H9 (cell line): Measurements from ENCODE around the gene ASXL3. TPM values are rescaled to one million over a fixed set of nuclear protein-coding genes. Genes with fewer than 3 reads are reported as not detected.

ENCODE experiments used
- DNase-seq: peaks from one replicate; pipeline ENCODE4 v3.0.0-alpha.2; 2017
- H2AFZ ChIP-seq: one replicate; pipeline ENCODE4 v1.6.1; 2013; ENCODE audit warnings: mild to moderate bottlenecking, low read length, control low read depth, moderate library complexity
- H2AK5ac ChIP-seq: 2 replicates; pipeline ENCODE4 v1.6.1; 2013; ENCODE audit warnings: low read length, control low read depth, mixed read lengths; ENCODE audit not compliant: insufficient read length
- H2BK120ac ChIP-seq: one replicate; pipeline ENCODE4 v1.6.1; 2013; ENCODE audit warnings: low read depth, mild to moderate bottlenecking, low read length, control low read depth, inconsistent platforms; ENCODE audit not compliant: poor library complexity, severe bottlenecking
- H2BK12ac ChIP-seq: 2 replicates; pipeline ENCODE4 v1.6.1; 2013; ENCODE audit warnings: low read length, control low read depth, mixed read lengths, low read depth; ENCODE audit not compliant: insufficient read length
- H2BK15ac ChIP-seq: 2 replicates; pipeline ENCODE4 v1.6.1; 2013; ENCODE audit warnings: low read depth, low read length, control low read depth
- H2BK20ac ChIP-seq: one replicate; pipeline ENCODE4 v1.6.1; 2013; ENCODE audit warnings: low read depth, mild to moderate bottlenecking, low read length, control low read depth, inconsistent platforms; ENCODE audit not compliant: poor library complexity, severe bottlenecking
- H2BK5ac ChIP-seq: 2 replicates; pipeline ENCODE4 v1.6.1; 2013; ENCODE audit warnings: low read length, control low read depth, mixed read lengths; ENCODE audit not compliant: insufficient read length
- H3K14ac ChIP-seq: 2 replicates; pipeline ENCODE4 v1.6.1; 2013; ENCODE audit warnings: low read length, control low read depth; ENCODE audit not compliant: insufficient read depth
- H3K18ac ChIP-seq: 2 replicates; pipeline ENCODE4 v1.6.1; 2013; ENCODE audit warnings: low read depth, mild to moderate bottlenecking, mixed read lengths, low read length, control low read depth; ENCODE audit not compliant: insufficient read length
- H3K23ac ChIP-seq: 2 replicates; pipeline ENCODE4 v1.6.1; 2013; ENCODE audit warnings: low read length, control low read depth, mixed read lengths, low read depth; ENCODE audit not compliant: insufficient read length
- H3K23me2 ChIP-seq: 2 replicates; pipeline ENCODE4 v1.6.1; 2013; ENCODE audit warnings: low read depth, mild to moderate bottlenecking, mixed read lengths, low read length, control low read depth; ENCODE audit not compliant: insufficient read length, poor library complexity, severe bottlenecking
- H3K27ac ChIP-seq: 2 replicates; pipeline ENCODE4 v1.5.1; 2013; ENCODE audit warnings: low read length, control low read depth, mixed read lengths, low read depth; ENCODE audit not compliant: insufficient read length
- H3K27me3 ChIP-seq: 2 replicates; pipeline ENCODE4 v1.6.1; 2013; ENCODE audit warnings: low read length, control low read depth, inconsistent platforms; ENCODE audit not compliant: insufficient read depth
- H3K4ac ChIP-seq: 2 replicates; pipeline ENCODE4 v1.6.1; 2013; ENCODE audit warnings: low read depth, mild to moderate bottlenecking, control low read depth, inconsistent platforms, low read length, moderate library complexity
- H3K4me1 ChIP-seq: 2 replicates; pipeline ENCODE4 v1.6.1; 2013; ENCODE audit warnings: low read length, control low read depth, inconsistent platforms; ENCODE audit not compliant: insufficient read depth
- H3K4me2 ChIP-seq: 2 replicates; pipeline ENCODE4 v1.6.1; 2013; ENCODE audit warnings: low read length, control low read depth, mixed read lengths; ENCODE audit not compliant: insufficient read length, insufficient read depth
- H3K56ac ChIP-seq: 2 replicates; pipeline ENCODE4 v1.6.1; 2013; ENCODE audit warnings: low read depth, mild to moderate bottlenecking, mixed read lengths, low read length, control low read depth; ENCODE audit not compliant: insufficient read length
- H3K79me1 ChIP-seq: 2 replicates; pipeline ENCODE4 v1.6.1; 2013; ENCODE audit warnings: low read depth, mild to moderate bottlenecking, moderate library complexity, low read length, control low read depth, inconsistent platforms; ENCODE audit not compliant: insufficient read depth, poor library complexity, severe bottlenecking
- H3K79me2 ChIP-seq: 2 replicates; pipeline ENCODE4 v1.6.1; 2013; ENCODE audit warnings: low read length, control low read depth, inconsistent platforms; ENCODE audit not compliant: insufficient read depth
- H3K9ac ChIP-seq: 2 replicates; pipeline ENCODE4 v1.6.1; 2013; ENCODE audit warnings: low read length, control low read depth, mixed read lengths; ENCODE audit not compliant: insufficient read length; ENCODE audit errors: extremely low read depth
- H3K9me3 ChIP-seq: one replicate; pipeline ENCODE4 v1.6.1; 2013; ENCODE audit warnings: low read depth, low read length, inconsistent platforms; ENCODE audit not compliant: control insufficient read depth
- H3T11ph ChIP-seq: one replicate; pipeline ENCODE4 v1.6.1; 2013; ENCODE audit warnings: mild to moderate bottlenecking, low read length, control low read depth, inconsistent platforms
- H4K20me1 ChIP-seq: one replicate; pipeline ENCODE4 v1.6.1; 2013; ENCODE audit not compliant: control insufficient read depth, insufficient read length, insufficient read depth
- H4K5ac ChIP-seq: 2 replicates; pipeline ENCODE4 v1.6.1; 2013; ENCODE audit warnings: low read depth, mild to moderate bottlenecking, mixed read lengths, low read length, control low read depth; ENCODE audit not compliant: insufficient read length
- H4K8ac ChIP-seq: replicated peaks from 2 replicates; pipeline ENCODE4 v1.6.1; 2013; ENCODE audit warnings: low read length, control low read depth, mixed read lengths, low read depth; ENCODE audit not compliant: insufficient read length
- H4K91ac ChIP-seq: 2 replicates; pipeline ENCODE4 v1.6.1; 2013; ENCODE audit warnings: low read depth, mild to moderate bottlenecking, moderate library complexity, mixed read lengths, low read length, control low read depth; ENCODE audit not compliant: insufficient read length
- H3K27ac Mint-ChIP-seq, 3 experiments: 2 replicates in 2 of 3; 3 replicates in 1 of 3; pipeline ENCODE4 v1.8.0; 2020 to 2021; ENCODE audit warnings: mixed read lengths in 3 of 3, mild to moderate bottlenecking in 1 of 3, moderate library complexity in 1 of 3
- H3K27me3 Mint-ChIP-seq: 2 replicates; pipeline ENCODE4 v1.8.0; 2021; ENCODE audit warnings: low read depth, mild to moderate bottlenecking, moderate library complexity, mixed read lengths
- H3K36me3 Mint-ChIP-seq, 3 experiments: 2 replicates in 2 of 3; 3 replicates in 1 of 3; pipeline ENCODE4 v1.8.0; 2020 to 2021; ENCODE audit warnings: low read depth in 3 of 3, mixed read lengths in 3 of 3; ENCODE audit not compliant: insufficient read depth in 1 of 3
- H3K4me1 Mint-ChIP-seq, 2 experiments: 2 replicates each; pipeline ENCODE4 v1.8.0; 2020; ENCODE audit warnings: mixed read lengths in 2 of 2
- H3K4me3 Mint-ChIP-seq, 2 experiments: 2 replicates in 1 of 2; 3 replicates in 1 of 2; pipeline ENCODE4 v1.8.0; 2020 to 2021; ENCODE audit warnings: mild to moderate bottlenecking in 2 of 2, mixed read lengths in 2 of 2, moderate library complexity in 1 of 2
- H3K9me3 Mint-ChIP-seq, 2 experiments: 2 replicates in 1 of 2; 3 replicates in 1 of 2; pipeline ENCODE4 v1.8.0; 2020; ENCODE audit warnings: mild to moderate bottlenecking in 2 of 2, mixed read lengths in 2 of 2, moderate library complexity in 1 of 2
- WGBS: extraction: QIAGEN DNeasy Blood & Tissue Kit; methylation state at CpG from one replicate; pipeline ENCODE4 v1.1.7; 2013; ENCODE audit warnings: missing lambda C conversion rate, low lambda C conversion rate, mixed read lengths; ENCODE audit not compliant: insufficient read length; ENCODE audit errors: extremely low coverage; 5-methylcytosine and 5-hydroxymethylcytosine counted together
- total RNA-seq: library from RNA; stranded (reverse); gene quantifications from 2 replicates; pipeline ENCODE4 v1.2.1, GENCODE V29; 2021
- TF ChIP-seq, protein P1 (sequence below): fragments of 200-600 bp; sonication (generic); conservative IDR thresholded peaks from 3 replicates; pipeline ENCODE4 v1.8.0; 2021; ENCODE audit warnings: antibody characterized with exemption, mild to moderate bottlenecking

Gene ASXL3
- total RNA-seq, 1 experiment from 2014 or later: 0.35 TPM

GRCh38 chr18:33556846-33557245 lies 21.2 kb upstream of the ASXL3 start:
- WGBS: no CpG with 5 or more reads among the region's 2 CpGs
- no peak overlapping the region for H3K9ac ChIP-seq

More at GRCh38 chr18:33556846-33557245, 21.2 kb upstream of the ASXL3 start:
- H3K9me3 Mint-ChIP-seq: no peaks in the 10 kb centered on the region; a peak in 1 of 5 replicates
- Histone ChIP-seq H3K27ac (no peak overlapping the region), H2AK5ac (no peak overlapping the region), H4K5ac (no peak overlapping the region), H4K8ac (no peak overlapping the region), H4K91ac (no peak overlapping the region), H2BK12ac (no peak overlapping the region), H2BK5ac (no peak overlapping the region), H3K4ac (no peak overlapping the region), H3K4me1 (no peaks in the 10 kb centered on the region), H3K9me3 (no peaks in the 10 kb centered on the region), H3K4me2 (no peak overlapping the region), H3K18ac (no peak overlapping the region), H4K20me1 (no peaks in the 10 kb centered on the region), H2BK15ac (no peak overlapping the region), H3K14ac (no peak overlapping the region), H3K23ac (no peak overlapping the region), H2BK120ac (no peak overlapping the region), H2AFZ (no peak overlapping the region), H3K79me1 (no peaks in the 10 kb centered on the region), H3T11ph (no peak overlapping the region), H3K79me2 (no peaks in the 10 kb centered on the region), H3K27me3 (no peaks in the 10 kb centered on the region), H2BK20ac (no peak overlapping the region), H3K56ac (no peak overlapping the region), H3K23me2 (no peaks in the 10 kb centered on the region)
- H3K36me3 Mint-ChIP-seq: no peaks in the 10 kb centered on the region
- DNase-seq: no peak
- H3K4me1 Mint-ChIP-seq: peaks cover 8 to 10% of the 10 kb centered on the region in 2 experiments
- H3K4me3 Mint-ChIP-seq: no peak overlapping the region
- no peak overlapping the region for H3K27ac Mint-ChIP-seq
- TF ChIP-seq, protein P1, sequence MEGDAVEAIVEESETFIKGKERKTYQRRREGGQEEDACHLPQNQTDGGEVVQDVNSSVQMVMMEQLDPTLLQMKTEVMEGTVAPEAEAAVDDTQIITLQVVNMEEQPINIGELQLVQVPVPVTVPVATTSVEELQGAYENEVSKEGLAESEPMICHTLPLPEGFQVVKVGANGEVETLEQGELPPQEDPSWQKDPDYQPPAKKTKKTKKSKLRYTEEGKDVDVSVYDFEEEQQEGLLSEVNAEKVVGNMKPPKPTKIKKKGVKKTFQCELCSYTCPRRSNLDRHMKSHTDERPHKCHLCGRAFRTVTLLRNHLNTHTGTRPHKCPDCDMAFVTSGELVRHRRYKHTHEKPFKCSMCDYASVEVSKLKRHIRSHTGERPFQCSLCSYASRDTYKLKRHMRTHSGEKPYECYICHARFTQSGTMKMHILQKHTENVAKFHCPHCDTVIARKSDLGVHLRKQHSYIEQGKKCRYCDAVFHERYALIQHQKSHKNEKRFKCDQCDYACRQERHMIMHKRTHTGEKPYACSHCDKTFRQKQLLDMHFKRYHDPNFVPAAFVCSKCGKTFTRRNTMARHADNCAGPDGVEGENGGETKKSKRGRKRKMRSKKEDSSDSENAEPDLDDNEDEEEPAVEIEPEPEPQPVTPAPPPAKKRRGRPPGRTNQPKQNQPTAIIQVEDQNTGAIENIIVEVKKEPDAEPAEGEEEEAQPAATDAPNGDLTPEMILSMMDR: no peak
- no peaks in the 10 kb centered on the region for H3K27me3 Mint-ChIP-seq
